ENCODE measurements around the gene SPEG.

DNA sequence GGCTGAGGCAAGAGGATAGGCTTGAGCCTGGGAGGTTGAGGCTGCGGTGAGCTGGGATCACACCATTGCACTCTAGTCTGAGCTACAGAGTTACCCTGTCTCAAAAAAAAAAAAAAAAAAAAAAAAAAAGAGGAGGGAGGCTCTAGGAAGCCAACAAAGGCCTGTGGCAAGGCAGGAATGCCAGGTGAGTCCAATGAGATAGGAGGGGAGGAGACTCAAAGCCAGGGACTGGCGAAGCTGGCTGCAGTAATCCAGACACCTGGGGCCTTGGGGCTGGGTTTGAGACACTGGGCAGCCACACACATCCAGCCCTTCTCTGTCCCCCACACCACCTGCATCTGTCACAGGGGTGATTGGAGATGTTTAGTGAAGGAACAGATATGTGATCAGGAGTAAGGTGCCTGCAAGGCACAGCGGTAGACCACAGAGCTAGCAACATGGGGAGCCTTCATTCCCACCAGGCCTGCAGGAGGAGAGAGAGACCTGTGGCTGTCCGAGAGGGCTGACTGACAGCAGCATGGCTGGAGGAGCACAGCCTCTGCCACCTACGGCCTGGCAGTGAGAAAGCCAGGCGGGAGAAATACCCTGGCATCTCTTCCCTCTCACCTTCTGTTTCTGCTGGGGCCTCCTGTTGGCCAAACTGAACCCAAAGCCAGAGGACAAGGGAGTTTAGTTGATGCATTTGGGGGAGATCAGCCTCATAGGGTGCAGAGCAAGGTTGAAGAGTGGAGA lies 99.5 kb downstream of the SPEG start:
- TF ChIP-seq, protein P1, sequence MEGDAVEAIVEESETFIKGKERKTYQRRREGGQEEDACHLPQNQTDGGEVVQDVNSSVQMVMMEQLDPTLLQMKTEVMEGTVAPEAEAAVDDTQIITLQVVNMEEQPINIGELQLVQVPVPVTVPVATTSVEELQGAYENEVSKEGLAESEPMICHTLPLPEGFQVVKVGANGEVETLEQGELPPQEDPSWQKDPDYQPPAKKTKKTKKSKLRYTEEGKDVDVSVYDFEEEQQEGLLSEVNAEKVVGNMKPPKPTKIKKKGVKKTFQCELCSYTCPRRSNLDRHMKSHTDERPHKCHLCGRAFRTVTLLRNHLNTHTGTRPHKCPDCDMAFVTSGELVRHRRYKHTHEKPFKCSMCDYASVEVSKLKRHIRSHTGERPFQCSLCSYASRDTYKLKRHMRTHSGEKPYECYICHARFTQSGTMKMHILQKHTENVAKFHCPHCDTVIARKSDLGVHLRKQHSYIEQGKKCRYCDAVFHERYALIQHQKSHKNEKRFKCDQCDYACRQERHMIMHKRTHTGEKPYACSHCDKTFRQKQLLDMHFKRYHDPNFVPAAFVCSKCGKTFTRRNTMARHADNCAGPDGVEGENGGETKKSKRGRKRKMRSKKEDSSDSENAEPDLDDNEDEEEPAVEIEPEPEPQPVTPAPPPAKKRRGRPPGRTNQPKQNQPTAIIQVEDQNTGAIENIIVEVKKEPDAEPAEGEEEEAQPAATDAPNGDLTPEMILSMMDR (IDR thresholded peaks at IDR 0.05), result no peak
- no peak for TF ChIP-seq EZH2phosphoT487 (IDR thresholded peaks at IDR 0.05)

All from neural progenitor cell (in vitro differentiated cells).